ENCODE data around the gene SPRING1. TPM values are rescaled to one million over a fixed set of nuclear protein-coding genes. Genes with fewer than 3 reads are reported as not detected.

SPRING1 gene
- total RNA-seq, 1 experiment from 2014 or later = 23.0 TPM

GRCh38 chr12:116735951-116736599 lies 1.8 kb downstream of the SPRING1 start:
- Histone ChIP-seq H2AFZ (ENCODE audit: low read length) (no peak overlapping the region), H3K9me2 (replicated peaks; ENCODE audit: insufficient read depth, low read length) (no peaks in the 10 kb centered on the region), H3K27me3 (ENCODE audit: low read length) (no peaks in the 10 kb centered on the region), H3K36me3 (ENCODE audit: insufficient read depth, low read length) (peaks cover 8% of the 10 kb centered on the region; the same call in 1 of the 2 replicates), H4K20me1 (ENCODE audit: insufficient read depth, low read depth, low read length) (peaks cover 12% of the 10 kb centered on the region; the same call in 1 of the 2 replicates), H3K4me1 (ENCODE audit: low read length) (peaks cover 18% of the 10 kb centered on the region), H3K4me2 (ENCODE audit: low read depth, low read length, poor library complexity, severe bottlenecking) (peak overlapping the region; percentile 74), H3K79me2 (ENCODE audit: low read length) (peaks cover 72% of the 10 kb centered on the region), H3K4me3 (ENCODE audit: low read length) (peak overlapping the region; percentile 82), H3K9ac (ENCODE audit: low read length) (peak overlapping the region; percentile 78), H3K27ac (ENCODE audit: low read length) (no peak overlapping the region), H3K9me3 (ENCODE audit: low read length) (no peaks in the 10 kb centered on the region)
- DNase-seq = no peak

- Histone ChIP-seq H3K9me3 (ENCODE audit: low read length) (no peaks in the 10 kb centered on the region), H3K4me2 (ENCODE audit: low read depth, low read length, poor library complexity, severe bottlenecking) (no peak overlapping the region)
- DNase-seq = no peak
These were observed 2.8 kb downstream of the SPRING1 start for GRCh38 chr12:116735084-116735483.

GRCh38 chr12:116734156-116734768 lies 3.6 kb downstream of the SPRING1 start:
- no peak overlapping the region for H3K4me2 ChIP-seq (ENCODE audit: low read depth, low read length, poor library complexity, severe bottlenecking)
- H2AFZ ChIP-seq (ENCODE audit: low read length) = no peak overlapping the region
- peaks cover 81% of the 10 kb centered on the region for H3K79me2 ChIP-seq (ENCODE audit: low read length)
- no peaks in the 10 kb centered on the region for H3K9me3 ChIP-seq (ENCODE audit: low read length)
- no peak overlapping the region for H3K27ac ChIP-seq (ENCODE audit: low read length)
- H3K27me3 ChIP-seq (ENCODE audit: low read length) = no peaks in the 10 kb centered on the region
- H4K20me1 ChIP-seq (ENCODE audit: insufficient read depth, low read depth, low read length) = peaks cover 12% of the 10 kb centered on the region; the same call in 1 of the 2 replicates
- no peak overlapping the region for H3K4me3 ChIP-seq (ENCODE audit: low read length)
- peaks cover 11% of the 10 kb centered on the region; the same call in 1 of the 2 replicates for H3K36me3 ChIP-seq (ENCODE audit: insufficient read depth, low read length)
- no peak overlapping the region for H3K9ac ChIP-seq (ENCODE audit: low read length)
- H3K9me2 ChIP-seq (replicated peaks; ENCODE audit: insufficient read depth, low read length) = no peaks in the 10 kb centered on the region
- no peak for DNase-seq
- H3K4me1 ChIP-seq (ENCODE audit: low read length) = peaks cover 17% of the 10 kb centered on the region

More at GRCh38 chr12:116735084-116735483, 2.8 kb downstream of the SPRING1 start:
- Histone ChIP-seq H3K4me3 (ENCODE audit: low read length) (no peak overlapping the region), H3K9me2 (replicated peaks; ENCODE audit: insufficient read depth, low read length) (no peaks in the 10 kb centered on the region), H3K9ac (ENCODE audit: low read length) (no peak overlapping the region), H3K27ac (ENCODE audit: low read length) (no peak overlapping the region), H4K20me1 (ENCODE audit: insufficient read depth, low read depth, low read length) (peaks cover 12% of the 10 kb centered on the region; the same call in 1 of the 2 replicates), H3K36me3 (ENCODE audit: insufficient read depth, low read length) (peaks cover 8% of the 10 kb centered on the region; the same call in 1 of the 2 replicates), H3K79me2 (ENCODE audit: low read length) (peaks cover 82% of the 10 kb centered on the region), H2AFZ (ENCODE audit: low read length) (no peak overlapping the region), H3K4me1 (ENCODE audit: low read length) (peaks cover 18% of the 10 kb centered on the region), H3K27me3 (ENCODE audit: low read length) (no peaks in the 10 kb centered on the region)

- Histone ChIP-seq H3K79me2 (ENCODE audit: low read length) (peaks cover 87% of the 10 kb centered on the region), H3K9ac (ENCODE audit: low read length) (no peak overlapping the region), H3K27me3 (ENCODE audit: low read length) (no peaks in the 10 kb centered on the region), H3K4me3 (ENCODE audit: low read length) (no peak overlapping the region), H2AFZ (ENCODE audit: low read length) (no peak overlapping the region), H3K4me1 (ENCODE audit: low read length) (peaks cover 9% of the 10 kb centered on the region), H3K27ac (ENCODE audit: low read length) (no peak overlapping the region), H3K4me2 (ENCODE audit: low read depth, low read length, poor library complexity, severe bottlenecking) (no peak overlapping the region), H3K9me2 (replicated peaks; ENCODE audit: insufficient read depth, low read length) (no peaks in the 10 kb centered on the region), H3K9me3 (ENCODE audit: low read length) (no peaks in the 10 kb centered on the region), H3K36me3 (ENCODE audit: insufficient read depth, low read length) (peaks cover 16% of the 10 kb centered on the region; the same call in 1 of the 2 replicates), H4K20me1 (ENCODE audit: insufficient read depth, low read depth, low read length) (peaks cover 8% of the 10 kb centered on the region; the same call in 1 of the 2 replicates)
- DNase-seq = no peak
These were observed 6.1 kb downstream of the SPRING1 start for GRCh38 chr12:116731801-116732200.

- H3K79me2 ChIP-seq (ENCODE audit: low read length) = peaks cover 88% of the 10 kb centered on the region
- no peak overlapping the region for H2AFZ ChIP-seq (ENCODE audit: low read length)
- H3K27ac ChIP-seq (ENCODE audit: low read length) = no peak overlapping the region
- H3K36me3 ChIP-seq (ENCODE audit: insufficient read depth, low read length) = peaks cover 8% of the 10 kb centered on the region; the same call in 1 of the 2 replicates
- H3K9me3 ChIP-seq (ENCODE audit: low read length) = no peaks in the 10 kb centered on the region
- no peak overlapping the region for H3K9ac ChIP-seq (ENCODE audit: low read length)
- no peaks in the 10 kb centered on the region for H3K4me1 ChIP-seq (ENCODE audit: low read length)
- H4K20me1 ChIP-seq (ENCODE audit: insufficient read depth, low read depth, low read length) = peaks cover 4% of the 10 kb centered on the region; the same call in 1 of the 2 replicates
- no peaks in the 10 kb centered on the region for H3K9me2 ChIP-seq (replicated peaks; ENCODE audit: insufficient read depth, low read length)
- H3K27me3 ChIP-seq (ENCODE audit: low read length) = no peaks in the 10 kb centered on the region
- DNase-seq = no peak
- no peak overlapping the region for H3K4me3 ChIP-seq (ENCODE audit: low read length)
- no peak overlapping the region for H3K4me2 ChIP-seq (ENCODE audit: low read depth, low read length, poor library complexity, severe bottlenecking)
These were observed 10.0 kb downstream of the SPRING1 start for GRCh38 chr12:116727891-116728290.

- Histone ChIP-seq H2AFZ (ENCODE audit: low read length) (no peak overlapping the region), H3K27me3 (ENCODE audit: low read length) (no peaks in the 10 kb centered on the region), H3K9me2 (replicated peaks; ENCODE audit: insufficient read depth, low read length) (no peaks in the 10 kb centered on the region), H4K20me1 (ENCODE audit: insufficient read depth, low read depth, low read length) (peaks cover 4% of the 10 kb centered on the region; the same call in 1 of the 2 replicates), H3K36me3 (ENCODE audit: insufficient read depth, low read length) (peaks cover 8% of the 10 kb centered on the region; the same call in 1 of the 2 replicates), H3K9ac (ENCODE audit: low read length) (no peak overlapping the region), H3K4me2 (ENCODE audit: low read depth, low read length, poor library complexity, severe bottlenecking) (no peak overlapping the region), H3K4me1 (ENCODE audit: low read length) (no peaks in the 10 kb centered on the region), H3K4me3 (ENCODE audit: low read length) (no peak overlapping the region), H3K79me2 (ENCODE audit: low read length) (peaks cover 86% of the 10 kb centered on the region), H3K9me3 (ENCODE audit: low read length) (no peaks in the 10 kb centered on the region), H3K27ac (ENCODE audit: low read length) (no peak overlapping the region)
- no peak for DNase-seq
These were observed 10.6 kb downstream of the SPRING1 start for GRCh38 chr12:116727261-116727660.

- Histone ChIP-seq H3K36me3 (ENCODE audit: insufficient read depth, low read length) (peaks cover 8% of the 10 kb centered on the region; the same call in 1 of the 2 replicates), H3K4me1 (ENCODE audit: low read length) (no peaks in the 10 kb centered on the region), H3K9me2 (replicated peaks; ENCODE audit: insufficient read depth, low read length) (no peaks in the 10 kb centered on the region), H3K9me3 (ENCODE audit: low read length) (no peaks in the 10 kb centered on the region), H3K4me2 (ENCODE audit: low read depth, low read length, poor library complexity, severe bottlenecking) (no peak overlapping the region), H4K20me1 (ENCODE audit: insufficient read depth, low read depth, low read length) (peaks cover 4% of the 10 kb centered on the region; the same call in 1 of the 2 replicates), H3K27ac (ENCODE audit: low read length) (no peak overlapping the region), H3K79me2 (ENCODE audit: low read length) (peaks cover 83% of the 10 kb centered on the region), H3K27me3 (ENCODE audit: low read length) (no peaks in the 10 kb centered on the region), H3K9ac (ENCODE audit: low read length) (no peak overlapping the region), H3K4me3 (ENCODE audit: low read length) (no peak overlapping the region), H2AFZ (ENCODE audit: low read length) (no peak overlapping the region)
- no peak for DNase-seq
These were observed 11.2 kb downstream of the SPRING1 start for GRCh38 chr12:116726694-116727093.

GRCh38 chr12:116722245-116722644 lies 15.6 kb downstream of the SPRING1 start:
- Histone ChIP-seq H3K27me3 (ENCODE audit: low read length) (no peaks in the 10 kb centered on the region), H3K27ac (ENCODE audit: low read length) (no peak overlapping the region), H3K9me3 (ENCODE audit: low read length) (no peaks in the 10 kb centered on the region), H3K79me2 (ENCODE audit: low read length) (peaks cover 51% of the 10 kb centered on the region), H3K9ac (ENCODE audit: low read length) (no peak overlapping the region), H3K4me2 (ENCODE audit: low read depth, low read length, poor library complexity, severe bottlenecking) (no peak overlapping the region), H3K4me3 (ENCODE audit: low read length) (no peak overlapping the region), H3K4me1 (ENCODE audit: low read length) (peaks cover 3% of the 10 kb centered on the region; the same call in 1 of the 2 replicates), H2AFZ (ENCODE audit: low read length) (no peak overlapping the region), H3K36me3 (ENCODE audit: insufficient read depth, low read length) (no peaks in the 10 kb centered on the region; the same call in 1 of the 2 replicates), H4K20me1 (ENCODE audit: insufficient read depth, low read depth, low read length) (0 out of 2 replicates have a peak, but pooled peaks cover 4% of the 10 kb centered on the region), H3K9me2 (replicated peaks; ENCODE audit: insufficient read depth, low read length) (no peaks in the 10 kb centered on the region)
- DNase-seq = no peak

All from Karpas-422 (cell line).